Epithelial cell of esophagus (primary cell): ENCODE results near the gene PNPLA5.
A peak's percentile ranks its signal among the peaks of the same experiment; 100 is the strongest.

Experiments
- DNase-seq: peaks from one replicate; pipeline ENCODE4 v3.0.0; 2010; ENCODE audit warnings: low read depth
- H3K4me3 ChIP-seq: 2 replicates; pipeline ENCODE4 v1.5.1; 2011; ENCODE audit warnings: mild to moderate bottlenecking, low read length, control low read depth
- CTCF ChIP-seq: IDR thresholded peaks from 2 replicates; pipeline ENCODE4 v1.5.1; 2011; ENCODE audit warnings: low read depth, mild to moderate bottlenecking, low read length, control low read depth, inconsistent platforms; ENCODE audit not compliant: insufficient read depth; ENCODE audit errors: missing control alignments

Gene PNPLA5

DNA sequence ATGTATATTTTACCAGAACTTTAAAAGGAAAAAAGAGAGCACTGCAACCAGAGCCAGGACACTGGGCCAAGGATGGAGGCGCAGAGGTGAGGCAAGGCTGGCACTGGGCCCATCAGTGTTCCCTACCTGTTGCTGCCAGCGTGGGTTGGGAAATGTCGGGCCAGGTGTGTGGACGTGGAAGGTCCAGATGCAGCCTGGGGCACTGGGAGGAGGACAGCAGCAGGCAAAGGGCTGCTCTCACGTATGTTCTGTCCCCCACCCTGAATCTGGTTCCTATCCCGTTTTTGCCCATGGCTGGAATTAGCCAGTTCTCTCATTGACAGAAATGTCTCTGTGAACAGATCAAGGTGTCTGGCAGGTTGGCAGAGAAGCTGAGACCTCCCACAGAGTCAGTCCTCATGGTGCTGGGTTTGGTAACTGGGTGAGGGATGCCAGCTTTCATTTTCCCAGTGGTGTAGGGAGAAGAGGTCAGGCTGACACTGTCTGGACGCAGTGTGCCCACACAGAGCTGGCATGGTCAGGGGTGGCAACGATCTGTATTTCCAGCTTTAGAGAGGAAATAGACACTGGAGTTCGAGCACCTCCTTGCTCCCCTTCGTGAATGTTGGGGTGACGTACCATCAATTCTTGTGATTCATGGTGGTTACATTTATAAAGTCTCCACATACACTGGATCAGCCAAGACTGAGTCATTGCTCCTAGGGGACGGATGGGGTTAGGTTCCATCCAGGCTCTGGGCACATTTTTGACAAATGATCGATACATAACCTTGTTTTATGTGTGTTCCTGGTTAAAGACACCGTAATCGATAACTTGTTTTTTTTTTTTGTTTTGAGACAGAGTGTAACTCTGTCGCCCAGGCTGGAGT lies 27.5 kb upstream of the PNPLA5 start:
- TF ChIP-seq CTCF: no peak
- no peak overlapping the region for H3K4me3 ChIP-seq
- peak; percentile 41 for DNase-seq

DNA sequence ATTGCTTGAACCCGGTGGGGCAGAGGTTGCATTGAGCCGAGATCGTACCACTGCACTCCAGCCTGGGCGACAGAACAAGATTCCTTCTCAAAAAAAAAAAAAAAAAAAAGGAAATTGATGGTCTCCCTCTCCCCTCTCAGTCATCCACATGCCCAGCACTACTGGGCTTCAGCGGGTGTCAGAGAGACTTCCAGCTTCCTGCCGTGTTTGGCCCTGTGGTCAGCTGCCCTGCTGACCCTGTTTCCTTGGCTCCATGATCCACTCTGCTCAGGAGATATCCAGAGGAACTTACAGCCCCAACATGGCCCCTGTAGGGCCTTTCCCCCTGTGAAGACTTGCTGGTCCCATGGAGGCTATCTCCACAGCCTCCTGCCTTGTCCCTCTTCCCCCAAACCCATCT lies 25.7 kb upstream of the PNPLA5 start:
- no peak for TF ChIP-seq CTCF

GRCh38 chr22:43911351-43911750 lies 19.5 kb upstream of the PNPLA5 start:
- no peak overlapping the region for H3K4me3 ChIP-seq
- TF ChIP-seq CTCF: no peak
- DNase-seq: no peak

More for the DNA sequence above, 25.7 kb upstream of the PNPLA5 start:
- no peak for DNase-seq
- no peak overlapping the region for H3K4me3 ChIP-seq

- H3K4me3 ChIP-seq: no peak overlapping the region
- DNase-seq: peak; percentile 37
- no peak for TF ChIP-seq CTCF
These were observed 18.4 kb upstream of the PNPLA5 start for GRCh38 chr22:43910178-43910695.

- DNase-seq: no peak
- TF ChIP-seq CTCF: no peak
- no peak overlapping the region for H3K4me3 ChIP-seq
These were observed 17.9 kb upstream of the PNPLA5 start for GRCh38 chr22:43909708-43910107.

GRCh38 chr22:43905681-43906080 lies 13.9 kb upstream of the PNPLA5 start:
- H3K4me3 ChIP-seq: no peak overlapping the region
- no peak for DNase-seq
- no peak for TF ChIP-seq CTCF
